Heart left ventricle (tissue), 16 donors: ENCODE results near the gene ESRRA. TPM values are rescaled to one million over a fixed set of nuclear protein-coding genes. Genes with fewer than 3 reads are reported as not detected.

Experiments
- ATAC-seq, 4 donors: fragments of 200-7000 bp; cut with Tn5 transposase; one replicate each; pipeline ENCODE4 v1.9.1; 2020 to 2022; ENCODE audit warnings: moderate library complexity in 4 of 4, mild to moderate bottlenecking in 3 of 4, moderate number of reproducible peaks in 1 of 4
- DNase-seq, 5 donors: peaks; one replicate each; pipeline ENCODE4 v3.0.0-alpha.2; 2020
- H3K27ac ChIP-seq, 12 donors: fragments of 200-600 bp; sonication (generic) in 4 of 12; one replicate each; pipeline versions ENCODE4 v1.5.0 to v1.8.0; 2016 to 2022; ENCODE audit warnings: mild to moderate bottlenecking in 2 of 12
- H3K27me3 ChIP-seq, 9 donors: fragments of 200-600 bp; sonication (generic) in 2 of 9; one replicate each; pipeline versions ENCODE4 v1.5.1 to v1.8.0; 2016 to 2022; ENCODE audit warnings: mild to moderate bottlenecking in 3 of 9
- H3K36me3 ChIP-seq, 9 donors: fragments of 200-600 bp; sonication (generic) in 2 of 9; one replicate each; pipeline versions ENCODE4 v1.5.0 to v1.8.0; 2018 to 2022; ENCODE audit warnings: mild to moderate bottlenecking in 2 of 9
- H3K4me1 ChIP-seq, 12 donors: fragments of 200-600 bp; sonication (generic) in 4 of 12; one replicate each; pipeline versions ENCODE4 v1.5.0 to v1.8.0; 2016 to 2022; ENCODE audit warnings: mild to moderate bottlenecking in 3 of 12
- H3K4me3 ChIP-seq, 12 donors: fragments of 200-600 bp; sonication (generic) in 4 of 12; one replicate each; pipeline versions ENCODE4 v1.5.0 to v1.8.0; 2017 to 2022; ENCODE audit warnings: mild to moderate bottlenecking in 9 of 12, moderate library complexity in 4 of 12
- H3K9me3 ChIP-seq, 12 donors: fragments of 200-600 bp; sonication (generic) in 4 of 12; one replicate each; pipeline versions ENCODE4 v1.5.0 to v1.8.0; 2016 to 2022; ENCODE audit warnings: mild to moderate bottlenecking in 1 of 12
- CTCF ChIP-seq, 12 donors: fragments of 200-600 bp; sonication (generic) in 4 of 12; IDR thresholded peaks; one replicate each; pipeline versions ENCODE4 v1.5.0 to v1.8.0; 2018 to 2022; ENCODE audit warnings: antibody characterized with exemption in 12 of 12, mild to moderate bottlenecking in 5 of 12
- POLR2A ChIP-seq, 2 donors: fragments of 450-650 bp; IDR thresholded peaks; one replicate each; pipeline ENCODE4 v1.6.1; 2017; ENCODE audit warnings: antibody characterized with exemption in 2 of 2, mild to moderate bottlenecking in 2 of 2, moderate library complexity in 2 of 2
- WGBS, 4 donors: extraction: QIAGEN DNeasy Blood & Tissue Kit in 2 of 4; methylation state at CpG; one replicate each; pipeline versions ENCODE4 v1.1.5 to v1.1.7; 2013 to 2018; 5-methylcytosine and 5-hydroxymethylcytosine counted together
- intact Hi-C, 10 donors: fragments of 100-400 bp; cut with DNase I; formaldehyde crosslinking; loops; one replicate each; pipeline versions ENCODE4 v1.11.1 to v1.14.2; 2022
- polyA plus RNA-seq, 2 donors: library from polyadenylated mRNA; stranded (reverse); fragments of 200-250 nt; gene quantifications; one replicate each; pipeline ENCODE4 v1.2.3, GENCODE V29; 2013
- total RNA-seq, 9 donors: library from RNA; depleted of rRNA in 2 of 9; stranded (reverse); fragments of >200 nt in 2 of 9; fragmentation: NEBNext Ultra II Directional in 3 of 9; extraction: Animal tissue kit (Norgen Biotek cat#: 25700) in 3 of 9; gene quantifications; one replicate each; pipeline versions ENCODE4 v1.1.0 to v1.2.4, GENCODE V29; 2016 to 2023
- donor health status: ischemic (EF 13 %, LVEDD 7.1; RV severe dilation, severe dysfunction).
- donor health status: healthy with polysubstance abuse.
- donor health status: DM: no; HTN: yes; CAD: no.
- donor health status: DM: no; HTN: no; CAD: no.
- donor health status: ischemic (EF 25% LVEDD 6.9; RV normal size, moderate dysfunction).
- donor health status: ischemic (EF 25% LVEDD 5.7; RV mildly dilated, moderate dysfunction).
- donor health status: healthy.
- donor health status: DM: yes; HTN: yes; CAD: no.
- donor health status: ischemic (EF 35%, LVEDD 5.7; RV mildly dilated, moderate dysfunction).
- donor health status: nonischemic (EF 11% LVEDD 7.7; RV severe dilation, severe dysfunction).
- donor health status: DM: yes; HTN: yes; CAD: no.
- donor health status: PGD.
- donor health status: ischemic (EF 29% LVEDD 5.4; RV normal size, mild dysfunction).
- donor health status: nonischemic (EF 23%, LVEDD 6.1; RV moderate dilation, normal function).

The ESRRA gene
- total and polyA plus RNA-seq, 11 donors: 94.0 to 291 (median 186) TPM

DNA sequence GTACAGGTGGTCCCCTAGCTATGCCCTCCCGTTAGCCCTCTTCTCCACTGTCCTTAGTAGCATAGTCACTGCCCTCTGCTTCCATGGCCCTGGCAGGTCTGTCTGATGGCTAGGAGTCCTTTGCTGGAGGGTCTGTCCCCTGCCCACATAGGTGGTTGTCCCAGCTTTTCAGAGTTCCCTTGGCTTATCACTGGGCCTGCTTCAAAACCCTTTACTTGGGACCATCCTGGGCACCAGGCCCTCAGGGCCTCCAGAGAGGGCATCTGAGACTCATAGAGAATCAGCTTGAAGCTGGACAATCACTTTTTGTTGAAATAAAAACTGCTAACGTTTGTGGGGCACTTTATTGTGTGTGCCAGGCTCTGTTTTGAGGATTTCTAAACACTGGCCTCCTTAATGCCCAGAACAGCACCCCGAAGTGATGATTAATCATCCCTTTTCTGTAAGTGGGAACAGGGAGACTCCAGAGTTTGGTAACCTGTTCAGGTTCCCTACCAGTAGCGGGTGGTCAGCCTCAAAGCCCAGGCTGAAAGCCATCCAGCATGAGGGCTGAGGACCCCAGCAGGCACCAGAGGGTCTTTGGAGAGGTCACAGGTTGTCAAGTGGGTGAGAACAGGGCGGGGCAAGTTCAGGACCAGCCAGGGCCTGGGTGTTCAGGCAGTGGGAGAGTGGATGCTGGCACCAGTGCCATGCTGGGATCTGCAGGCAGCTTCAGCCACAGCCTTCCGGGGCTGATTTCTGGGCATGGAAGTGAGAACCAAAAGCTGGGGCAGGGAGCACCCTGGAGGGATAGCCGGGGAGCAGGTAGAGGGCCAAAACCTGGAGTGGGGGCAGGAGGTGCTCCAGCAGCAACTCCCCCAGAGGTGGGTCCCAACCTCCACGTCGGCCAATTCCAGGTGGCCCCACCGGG, 14.7 kb upstream of the ESRRA start:
- Histone ChIP-seq H3K9me3 (no peaks in the 10 kb centered on the region), H3K36me3 (no peaks in the 10 kb centered on the region), H3K27ac (no peak overlapping the region), H3K27me3 (peaks cover 18 to 56% (median 40%) of the 10 kb centered on the region in 9 donors), H3K4me1 (peaks cover 4 to 32% (median 17%) of the 10 kb centered on the region in 12 donors), H3K4me3 (no peak overlapping the region)
- DNase-seq: no peak
- 53 to 65% (median 55%) methylated on average over 9 to 10 of the region's 10 CpGs for WGBS, 4 donors
- no peak for ATAC-seq
- TF ChIP-seq CTCF (IDR thresholded peaks at IDR 0.05) (no peak), POLR2A (IDR thresholded peaks at IDR 0.05) (no peak)
- intact Hi-C loops: no loop called here

DNA sequence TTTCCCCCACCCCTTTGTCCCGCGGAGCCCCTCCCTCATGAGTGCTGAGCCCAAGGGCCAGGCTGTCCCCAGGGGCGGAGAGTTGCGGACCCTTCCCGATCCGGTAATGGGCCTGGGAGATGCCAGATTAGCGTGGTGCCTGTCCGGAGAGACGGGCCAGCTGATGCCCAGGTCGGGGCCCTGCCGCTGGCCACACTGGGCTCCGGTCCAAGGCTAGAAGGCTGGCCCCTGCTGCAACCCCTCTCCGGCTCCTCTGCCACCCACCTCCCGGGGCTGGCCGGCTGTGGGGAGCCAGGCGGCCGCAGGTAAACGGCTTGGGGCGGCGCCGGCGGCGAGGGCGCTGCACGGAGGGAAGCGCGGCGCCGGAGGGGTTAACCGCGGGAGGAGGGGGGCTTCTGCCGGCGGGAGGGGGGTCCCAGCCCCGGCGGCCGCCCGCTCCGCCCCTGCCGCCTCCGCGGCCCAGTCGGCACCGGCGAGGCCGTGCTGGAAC, 14.0 kb upstream of the ESRRA start, which contains the start of gene KCNK4:
TSS of gene KCNK4 (plus strand) at position 41 of the 490 bp plus-strand sequence. CDS start 1,717 bp downstream, outside the sequence.
- intact Hi-C loops: no loop called here
- TF ChIP-seq POLR2A (IDR thresholded peaks at IDR 0.05): no peak
- TF ChIP-seq CTCF (IDR thresholded peaks at IDR 0.05): no peak
- peaks cover 18 to 63% (median 45%) of the 10 kb centered on the region in 9 donors for H3K27me3 ChIP-seq
- H3K4me3 ChIP-seq: peak within 1 kb of the TSS; percentile 23 to 52 (median 38)
- H3K4me1 ChIP-seq: peaks cover 3 to 26% (median 12%) of the 10 kb centered on the region in 12 donors
- ATAC-seq (no peak), DNase-seq (peak in 1 of 5 donors; percentile 19)
- no peaks in the 10 kb centered on the region for H3K36me3 ChIP-seq
- H3K27ac ChIP-seq: no peak within 1 kb of the TSS
- H3K9me3 ChIP-seq: no peaks in the 10 kb centered on the region
- 3 to 4% (median 3%) methylated on average over 16 to 45 of the region's 45 CpGs for WGBS, 4 donors

DNA sequence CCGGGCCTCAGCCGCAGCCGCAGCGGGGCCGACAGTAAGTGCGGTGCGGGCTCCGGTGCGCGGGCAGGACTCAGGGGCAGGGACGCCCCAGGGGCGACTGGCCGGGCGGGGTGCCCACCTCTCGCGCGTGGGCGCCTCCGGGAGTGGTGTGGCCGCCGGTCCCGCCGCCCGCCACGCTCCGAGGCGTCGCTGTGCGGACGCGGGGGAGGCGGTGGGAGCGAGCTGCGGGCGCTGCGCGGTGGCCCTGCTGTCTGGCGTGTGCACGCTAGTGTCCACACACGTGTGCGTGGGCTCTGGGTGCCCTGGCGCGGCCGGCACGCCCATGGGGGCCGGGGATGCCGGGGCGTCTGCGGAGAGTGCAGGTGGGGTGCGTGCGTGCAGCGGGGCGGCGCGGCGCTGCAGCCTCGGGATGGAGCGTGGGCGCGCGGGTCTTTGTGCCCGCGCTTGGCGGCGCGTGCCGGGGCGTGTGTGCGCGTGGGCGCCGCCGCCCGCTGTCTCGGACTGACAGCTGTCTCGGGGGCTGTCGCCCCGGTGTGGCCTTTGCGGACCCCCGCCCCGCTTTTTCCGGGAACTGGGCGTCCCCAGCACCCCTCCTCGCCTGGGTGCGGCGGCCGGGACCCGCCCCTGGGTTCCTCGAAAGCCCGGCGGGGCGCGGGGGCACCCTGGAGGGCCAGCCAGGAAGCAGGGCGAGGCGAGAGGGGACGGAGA, 13.4 kb upstream of the ESRRA start:
- peaks cover 21 to 69% (median 51%) of the 10 kb centered on the region in 9 donors for H3K27me3 ChIP-seq
- intact Hi-C loops: no loop called here
- ATAC-seq: peak in 1 of 4 donors; percentile 9

GRCh38 chr11:64292460-64293254, 12.7 kb upstream of the ESRRA start:
- Histone ChIP-seq H3K27me3 (peaks cover 25 to 76% (median 59%) of the 10 kb centered on the region in 9 donors), H3K9me3 (no peaks in the 10 kb centered on the region)

More for the DNA sequence above, 13.4 kb upstream of the ESRRA start:
- 0 to 1% (median 1%) methylated on average over 33 to 96 of the region's 96 CpGs for WGBS, 4 donors
- Histone ChIP-seq H3K27ac (no peak overlapping the region), H3K4me3 (peak overlapping the region; percentile 23 to 52 (median 38)), H3K36me3 (no peaks in the 10 kb centered on the region), H3K4me1 (peaks cover 0 to 20% (median 9%) of the 10 kb centered on the region in 12 donors), H3K9me3 (no peaks in the 10 kb centered on the region)
- peak in 1 of 5 donors; percentile 15 for DNase-seq
- no peak for TF ChIP-seq POLR2A (IDR thresholded peaks at IDR 0.05)

More at GRCh38 chr11:64292460-64293254, 12.7 kb upstream of the ESRRA start:
- ATAC-seq: peak in 1 of 4 donors; percentile 16
- Histone ChIP-seq H3K27ac (no peak overlapping the region), H3K36me3 (no peaks in the 10 kb centered on the region), H3K4me3 (peak overlapping the region; percentile 23 to 52 (median 38)), H3K4me1 (peaks cover 0 to 20% (median 9%) of the 10 kb centered on the region in 12 donors)
- no peak for TF ChIP-seq CTCF (IDR thresholded peaks at IDR 0.05)
- intact Hi-C loops: no loop called here
- DNase-seq: peak in 1 of 5 donors; percentile 15
- WGBS, 4 donors: 28 to 38% (median 32%) methylated on average over 35 to 42 of the region's 42 CpGs
